Neutrophil (primary cell): ENCODE data around the gene GPR143.

Experiments
- H3K27ac ChIP-seq: fragments of 200-600 bp; sonication (generic); 2 replicates; pipeline ENCODE4 v1.5.1; 2016; ENCODE audit warnings: mild to moderate bottlenecking, moderate library complexity
- H3K27me3 ChIP-seq: fragments of 200-600 bp; sonication (generic); 2 replicates; pipeline ENCODE4 v1.6.0; 2016; ENCODE audit warnings: mild to moderate bottlenecking
- H3K36me3 ChIP-seq: fragments of 200-600 bp; sonication (generic); 2 replicates; pipeline ENCODE4 v1.5.1; 2017
- H3K4me1 ChIP-seq, 2 experiments: fragments of 200-600 bp in 1 of 2; sonication (generic) in 1 of 2; 1 replicate in 1 of 2; 2 replicates in 1 of 2; pipeline versions ENCODE4 v1.5.1 to v1.6.1; 2013 to 2016; ENCODE audit warnings: low read depth in 1 of 2, low read length in 1 of 2, mild to moderate bottlenecking in 1 of 2, moderate library complexity in 1 of 2; ENCODE audit not compliant: control insufficient read depth in 1 of 2, insufficient read depth in 1 of 2
- H3K4me3 ChIP-seq, 2 experiments: fragments of 200-600 bp in 1 of 2; sonication (generic) in 1 of 2; 1 replicate in 1 of 2; 2 replicates in 1 of 2; pipeline ENCODE4 v1.5.1; 2013 to 2016; ENCODE audit warnings: low read depth in 1 of 2, low read length in 1 of 2, mild to moderate bottlenecking in 1 of 2, moderate library complexity in 1 of 2
- H3K9me3 ChIP-seq: fragments of 200-600 bp; sonication (generic); 2 replicates; pipeline ENCODE4 v1.5.1; 2016
- CTCF ChIP-seq: fragments of 200-600 bp; sonication (generic); IDR thresholded peaks from 2 replicates; pipeline ENCODE4 v1.5.1; 2016; ENCODE audit warnings: antibody characterized with exemption

GPR143 gene

GRCh38 chrX:9802737-9803136, 37.1 kb upstream of the GPR143 start:
- no peak overlapping the region for H3K4me3 ChIP-seq
- H3K27ac ChIP-seq: no peak overlapping the region
- no peaks in the 10 kb centered on the region for H3K9me3 ChIP-seq
- no peaks in the 10 kb centered on the region for H3K4me1 ChIP-seq
- H3K27me3 ChIP-seq: no peaks in the 10 kb centered on the region
- no peaks in the 10 kb centered on the region for H3K36me3 ChIP-seq
- TF ChIP-seq CTCF: no peak

- Histone ChIP-seq H3K4me1 (no peaks in the 10 kb centered on the region), H3K27me3 (no peaks in the 10 kb centered on the region), H3K27ac (no peak overlapping the region), H3K9me3 (no peaks in the 10 kb centered on the region), H3K4me3 (no peak overlapping the region), H3K36me3 (no peaks in the 10 kb centered on the region)
- no peak for TF ChIP-seq CTCF
Observed at GRCh38 chrX:9797384-9798360, 32.0 kb upstream of the GPR143 start.

- H3K27me3 ChIP-seq: peaks cover 14% of the 10 kb centered on the region
- no peaks in the 10 kb centered on the region for H3K4me1 ChIP-seq
- no peaks in the 10 kb centered on the region for H3K36me3 ChIP-seq
- H3K4me3 ChIP-seq: no peak overlapping the region
- no peak for TF ChIP-seq CTCF
- H3K27ac ChIP-seq: no peak overlapping the region
- no peaks in the 10 kb centered on the region for H3K9me3 ChIP-seq
Observed at GRCh38 chrX:9794495-9794894, 28.8 kb upstream of the GPR143 start.

GRCh38 chrX:9790866-9791265, 25.2 kb upstream of the GPR143 start:
- no peak overlapping the region for H3K4me3 ChIP-seq
- H3K27ac ChIP-seq: no peak overlapping the region
- H3K9me3 ChIP-seq: no peaks in the 10 kb centered on the region
- no peak for TF ChIP-seq CTCF
- H3K27me3 ChIP-seq: peaks cover 50% of the 10 kb centered on the region
- no peaks in the 10 kb centered on the region for H3K36me3 ChIP-seq
- no peaks in the 10 kb centered on the region for H3K4me1 ChIP-seq

GRCh38 chrX:9789555-9789954, 23.9 kb upstream of the GPR143 start:
- TF ChIP-seq CTCF: no peak
- H3K36me3 ChIP-seq: no peaks in the 10 kb centered on the region
- H3K27ac ChIP-seq: no peak overlapping the region
- H3K9me3 ChIP-seq: no peaks in the 10 kb centered on the region
- H3K4me3 ChIP-seq: no peak overlapping the region
- H3K4me1 ChIP-seq: no peaks in the 10 kb centered on the region
- H3K27me3 ChIP-seq: peaks cover 63% of the 10 kb centered on the region
